HEK293 (cell line): Measurements from ENCODE around the gene DEPDC5.

Source experiments
- REST ChIP-seq: fragments of 450-650 bp; formaldehyde crosslinking; IDR thresholded peaks from 2 replicates; pipeline ENCODE4 v1.5.1; 2016; ENCODE audit warnings: missing biosample characterization, missing genetic modification characterization
- ZNF114 ChIP-seq: fragments of 450-650 bp; formaldehyde crosslinking; IDR thresholded peaks from 2 replicates; pipeline ENCODE4 v1.5.0; 2017; ENCODE audit warnings: missing biosample characterization, missing genetic modification characterization
- ZNF174 ChIP-seq: fragments of 450-650 bp; formaldehyde crosslinking; IDR thresholded peaks from 2 replicates; pipeline ENCODE4 v1.5.0; 2017; ENCODE audit warnings: missing biosample characterization, mild to moderate bottlenecking, missing genetic modification characterization
- ZNF302 ChIP-seq: fragments of 450-650 bp; formaldehyde crosslinking; IDR thresholded peaks from 2 replicates; pipeline ENCODE4 v1.5.1; 2016; ENCODE audit warnings: missing biosample characterization, missing genetic modification characterization, low read depth
- ZNF549 ChIP-seq: fragments of 450-650 bp; IDR thresholded peaks from 2 replicates; pipeline ENCODE4 v1.5.1; 2018; ENCODE audit warnings: missing biosample characterization, missing genetic modification characterization, mild to moderate bottlenecking, inconsistent platforms, moderate library complexity
- TF ChIP-seq, protein P1 (sequence below): fragments of 450-650 bp; formaldehyde crosslinking; IDR thresholded peaks from 2 replicates; pipeline ENCODE4 v1.5.1; 2016; ENCODE audit warnings: missing biosample characterization, missing genetic modification characterization, low read depth

DNA sequence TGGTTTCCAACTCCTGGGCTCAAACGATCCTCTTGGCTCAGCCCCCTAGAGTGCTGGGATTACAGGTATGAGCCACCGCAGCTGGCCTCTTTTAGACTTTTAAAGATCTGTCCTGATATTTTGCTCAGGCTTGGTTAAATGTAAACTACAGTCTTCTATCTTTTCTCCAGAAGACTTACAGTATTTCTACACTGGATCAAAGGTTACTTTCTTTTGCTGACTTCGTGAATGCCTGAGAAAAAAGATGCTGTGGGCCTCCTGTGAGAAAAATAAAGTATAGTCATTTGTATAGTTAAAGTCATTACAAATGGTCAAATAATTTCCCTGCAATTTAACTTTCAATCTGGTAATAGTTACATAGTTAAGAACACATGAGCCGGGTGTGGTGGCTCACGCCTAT, 19.6 kb downstream of the DEPDC5 start:
- TF ChIP-seq, protein P1, sequence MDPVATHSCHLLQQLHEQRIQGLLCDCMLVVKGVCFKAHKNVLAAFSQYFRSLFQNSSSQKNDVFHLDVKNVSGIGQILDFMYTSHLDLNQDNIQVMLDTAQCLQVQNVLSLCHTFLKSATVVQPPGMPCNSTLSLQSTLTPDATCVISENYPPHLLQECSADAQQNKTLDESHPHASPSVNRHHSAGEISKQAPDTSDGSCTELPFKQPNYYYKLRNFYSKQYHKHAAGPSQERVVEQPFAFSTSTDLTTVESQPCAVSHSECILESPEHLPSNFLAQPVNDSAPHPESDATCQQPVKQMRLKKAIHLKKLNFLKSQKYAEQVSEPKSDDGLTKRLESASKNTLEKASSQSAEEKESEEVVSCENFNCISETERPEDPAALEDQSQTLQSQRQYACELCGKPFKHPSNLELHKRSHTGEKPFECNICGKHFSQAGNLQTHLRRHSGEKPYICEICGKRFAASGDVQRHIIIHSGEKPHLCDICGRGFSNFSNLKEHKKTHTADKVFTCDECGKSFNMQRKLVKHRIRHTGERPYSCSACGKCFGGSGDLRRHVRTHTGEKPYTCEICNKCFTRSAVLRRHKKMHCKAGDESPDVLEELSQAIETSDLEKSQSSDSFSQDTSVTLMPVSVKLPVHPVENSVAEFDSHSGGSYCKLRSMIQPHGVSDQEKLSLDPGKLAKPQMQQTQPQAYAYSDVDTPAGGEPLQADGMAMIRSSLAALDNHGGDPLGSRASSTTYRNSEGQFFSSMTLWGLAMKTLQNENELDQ (tag by site-specific recombination) = no peak
- TF ChIP-seq REST = no peak
- TF ChIP-seq ZNF174 (tag by site-specific recombination) = no peak
- TF ChIP-seq ZNF549 = no peak
- TF ChIP-seq ZNF114 (tag by site-specific recombination) = no peak
- no peak for TF ChIP-seq ZNF302
